Ammon's horn (tissue), 1 donor: ENCODE measurements around the gene COL20A1.

ENCODE experiments used
- DNase-seq: peaks from one replicate; pipeline ENCODE4 v3.0.0-alpha.2; 2016; ENCODE audit warnings: low spot score

COL20A1 gene

GRCh38 chr20:63278661-63279060 lies 14.3 kb upstream of the COL20A1 start:
- DNase-seq: no peak

- no peak for DNase-seq
Measured at GRCh38 chr20:63279931-63280330, 13.1 kb upstream of the COL20A1 start.

DNA sequence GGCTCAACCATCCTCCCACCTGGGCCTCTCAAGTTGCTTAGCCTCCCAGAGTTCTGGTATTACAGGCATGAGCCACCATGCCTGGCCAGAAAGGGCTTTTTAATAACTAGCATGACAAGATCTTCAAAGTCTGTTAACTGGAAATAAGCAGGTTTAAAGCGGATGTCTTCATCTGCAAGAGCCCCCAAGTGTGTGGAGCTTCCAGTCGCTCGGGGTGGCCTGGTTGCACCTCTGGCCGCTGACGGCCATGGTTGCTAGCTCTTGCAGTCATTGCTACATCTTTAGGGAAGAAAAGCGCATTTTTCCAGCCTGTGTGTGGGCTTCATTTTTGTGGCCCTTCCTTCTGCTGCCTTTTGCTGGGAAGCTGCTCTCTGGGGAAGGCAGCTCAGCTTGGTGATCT lies 12.6 kb upstream of the COL20A1 start:
- DNase-seq: no peak

- DNase-seq: no peak
Measured at GRCh38 chr20:63280929-63281545, 11.9 kb upstream of the COL20A1 start.

GRCh38 chr20:63281742-63282665 lies 11.0 kb upstream of the COL20A1 start:
- DNase-seq: no peak

- DNase-seq: no peak
Measured at GRCh38 chr20:63282946-63283345, 10.0 kb upstream of the COL20A1 start.

- no peak for DNase-seq
Measured at GRCh38 chr20:63283397-63284082, 9.4 kb upstream of the COL20A1 start.

DNA sequence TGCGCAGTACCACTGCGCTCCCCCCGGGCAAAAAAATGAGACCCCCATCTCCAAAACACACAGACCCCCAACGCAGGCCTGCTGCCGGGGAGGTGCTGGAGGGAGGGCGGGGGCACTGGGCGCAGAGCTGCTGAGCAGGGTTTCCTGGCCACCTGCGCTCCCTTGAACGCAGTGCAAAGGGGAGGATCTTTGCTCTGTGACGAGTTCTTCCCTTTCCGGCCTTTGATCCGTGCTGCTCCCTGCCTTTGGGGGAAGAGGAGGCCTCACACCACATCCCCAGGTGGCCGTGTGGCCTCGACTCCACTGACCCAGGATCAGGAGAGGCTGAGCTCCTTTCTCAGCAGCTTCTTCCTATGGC lies 8.9 kb upstream of the COL20A1 start:
- no peak for DNase-seq

- DNase-seq: no peak
Measured at GRCh38 chr20:63284544-63284949, 8.4 kb upstream of the COL20A1 start.

- DNase-seq: no peak
Measured at GRCh38 chr20:63284981-63285524, 7.9 kb upstream of the COL20A1 start.

- no peak for DNase-seq
Measured at GRCh38 chr20:63285636-63286615, 7.1 kb upstream of the COL20A1 start.

DNA sequence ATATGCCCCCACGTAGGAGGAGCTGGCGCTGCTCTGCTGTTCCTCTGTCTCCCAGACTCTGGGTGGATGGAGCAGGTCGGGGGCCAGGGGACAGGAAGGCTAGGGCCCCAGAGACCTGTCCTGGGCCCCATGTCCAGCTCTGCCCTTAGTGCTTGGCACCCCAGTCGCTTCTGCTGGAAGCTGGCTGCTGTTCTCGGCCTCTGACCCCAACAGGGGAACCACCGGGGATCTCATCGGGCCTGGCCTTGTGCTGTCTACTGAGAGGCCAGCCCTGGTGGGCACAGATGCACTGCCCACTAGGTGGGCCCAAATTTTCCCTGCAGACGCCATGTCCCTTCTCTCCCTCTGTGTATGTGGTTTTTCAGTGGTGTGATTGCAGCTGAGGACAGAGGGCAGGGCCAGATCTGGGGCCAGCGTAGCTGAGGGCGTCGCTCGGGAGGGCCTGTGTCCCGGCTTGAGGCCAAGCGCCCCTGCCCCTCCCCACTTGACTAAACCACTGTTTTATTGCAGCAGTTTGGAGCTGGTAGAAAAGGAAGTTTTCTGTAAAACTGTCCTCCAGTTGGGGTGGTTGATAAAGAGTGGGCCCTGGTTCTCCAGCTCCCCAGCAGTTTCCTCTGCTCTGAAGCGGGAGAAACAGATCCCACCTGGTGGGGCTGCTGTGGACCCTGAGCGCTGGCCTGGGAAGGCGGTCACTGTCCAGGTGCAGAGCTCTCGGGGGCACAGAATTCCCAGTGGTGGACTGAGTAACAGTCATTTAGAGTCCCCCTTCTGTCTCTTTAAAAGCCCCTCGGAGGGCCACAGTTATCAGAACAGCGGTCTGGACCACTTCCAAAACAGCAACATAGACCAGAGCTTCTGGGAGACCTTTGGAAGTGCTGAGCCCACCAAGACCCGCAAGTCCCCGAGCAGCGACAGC lies 5.9 kb upstream of the COL20A1 start:
- DNase-seq: no peak

DNA sequence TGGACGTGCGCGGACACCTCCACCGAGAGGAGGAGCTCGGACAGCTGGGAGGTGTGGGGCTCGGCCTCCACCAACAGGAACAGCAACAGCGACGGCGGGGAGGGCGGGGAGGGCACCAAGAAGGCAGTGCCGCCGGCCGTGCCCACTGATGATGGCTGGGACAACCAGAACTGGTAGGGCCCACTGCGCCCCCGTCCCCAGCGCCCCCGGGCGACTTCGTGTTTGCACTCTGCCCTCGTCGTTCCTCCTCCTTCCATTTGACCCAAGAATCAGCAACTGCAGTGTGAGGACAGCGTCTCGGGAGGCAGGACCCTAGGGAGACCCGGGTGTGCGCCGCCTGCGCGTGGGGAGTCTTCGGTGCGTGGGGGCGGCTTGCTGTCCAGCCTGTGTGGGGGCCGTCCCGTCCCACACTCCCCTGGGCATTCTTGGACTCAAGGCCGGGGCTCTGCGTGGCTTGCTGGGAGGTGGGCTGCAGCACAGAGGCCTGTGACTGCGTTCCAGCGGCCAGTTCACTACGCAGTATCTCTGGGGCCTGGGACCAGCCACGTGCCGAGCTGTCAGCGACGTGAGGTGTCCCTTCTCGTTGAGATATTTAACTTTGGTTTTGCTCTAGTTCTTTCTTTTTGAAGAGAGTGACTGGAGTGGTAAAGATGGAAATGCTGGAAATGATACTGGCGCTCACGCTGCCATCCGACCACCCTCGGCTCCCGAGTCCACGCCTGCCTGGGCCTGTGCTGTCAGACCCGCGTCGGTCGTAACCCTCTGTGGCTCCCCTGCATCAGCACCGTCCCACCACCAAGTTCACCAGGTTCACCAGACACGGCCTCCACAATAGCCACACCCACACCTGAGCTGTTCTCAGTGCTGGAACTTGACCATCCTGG lies 5.0 kb upstream of the COL20A1 start:
- no peak for DNase-seq

DNA sequence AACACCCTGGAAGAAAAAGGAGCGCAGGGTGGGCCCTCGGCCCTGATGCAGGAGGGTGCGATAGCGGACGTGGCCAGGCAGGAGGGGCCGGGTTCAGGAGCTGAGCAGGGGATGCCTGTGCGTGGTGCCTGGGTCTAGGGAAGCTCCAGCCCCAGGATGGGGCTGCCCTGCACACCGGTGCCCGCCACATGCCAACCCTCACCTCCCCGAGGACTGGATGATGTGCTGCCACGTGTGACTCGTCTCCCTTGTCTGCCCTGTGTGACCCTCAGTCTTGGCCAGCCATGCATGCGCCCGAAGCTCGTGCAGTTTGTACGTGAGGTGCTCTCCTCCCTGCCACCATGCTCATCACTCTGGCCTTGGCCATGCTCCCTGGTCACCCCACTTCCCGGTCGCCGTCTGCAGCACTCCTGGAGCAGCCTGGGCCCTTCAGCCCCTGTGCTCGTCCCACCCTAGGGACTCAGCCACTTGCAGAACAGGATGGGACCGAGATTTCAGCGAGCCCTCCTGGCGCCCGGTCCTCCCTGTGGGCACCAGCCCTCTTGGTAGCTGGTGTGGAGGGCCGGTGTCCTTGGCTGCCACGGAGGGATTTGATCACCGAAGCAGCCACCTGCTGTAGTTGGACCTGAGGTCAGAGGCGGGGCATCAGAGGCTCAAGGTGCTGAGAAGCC lies 4.3 kb upstream of the COL20A1 start:
- no peak for DNase-seq

GRCh38 chr20:63289311-63290135 lies 3.5 kb upstream of the COL20A1 start:
- DNase-seq: no peak

DNA sequence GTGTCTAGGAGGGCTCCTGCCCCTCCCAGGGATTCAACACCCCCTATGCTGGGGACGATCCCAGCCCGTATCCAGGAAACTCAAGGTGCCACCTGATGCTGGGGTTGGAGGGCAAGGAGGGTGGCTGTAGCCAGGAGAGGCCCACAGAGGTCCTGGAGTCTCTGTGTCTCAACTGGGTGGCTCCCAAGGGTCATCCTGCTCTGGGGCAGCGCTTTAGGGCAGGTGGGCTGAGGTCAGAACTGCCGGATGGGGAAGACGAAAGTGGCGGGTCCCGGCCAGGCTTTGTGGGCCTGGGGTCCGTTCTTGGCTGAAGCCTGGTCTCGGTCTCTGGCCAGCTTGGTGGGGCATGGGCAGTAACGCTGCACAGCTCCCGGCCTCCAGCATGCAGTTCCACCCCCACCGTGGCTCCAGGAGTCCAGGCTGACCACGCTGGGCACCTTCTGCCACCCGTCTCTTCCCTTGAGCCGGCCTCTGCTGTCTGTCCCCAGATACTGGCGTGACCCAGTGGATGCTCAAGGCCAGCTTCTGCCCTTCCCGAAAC lies 2.8 kb upstream of the COL20A1 start:
- DNase-seq: no peak

- DNase-seq: no peak
Measured at GRCh38 chr20:63290677-63291472, 2.1 kb upstream of the COL20A1 start.
